ENCODE results near the gene TNPO2.
A peak's percentile ranks its signal among the peaks of the same experiment; 100 is the strongest.

TNPO2 gene

DNA sequence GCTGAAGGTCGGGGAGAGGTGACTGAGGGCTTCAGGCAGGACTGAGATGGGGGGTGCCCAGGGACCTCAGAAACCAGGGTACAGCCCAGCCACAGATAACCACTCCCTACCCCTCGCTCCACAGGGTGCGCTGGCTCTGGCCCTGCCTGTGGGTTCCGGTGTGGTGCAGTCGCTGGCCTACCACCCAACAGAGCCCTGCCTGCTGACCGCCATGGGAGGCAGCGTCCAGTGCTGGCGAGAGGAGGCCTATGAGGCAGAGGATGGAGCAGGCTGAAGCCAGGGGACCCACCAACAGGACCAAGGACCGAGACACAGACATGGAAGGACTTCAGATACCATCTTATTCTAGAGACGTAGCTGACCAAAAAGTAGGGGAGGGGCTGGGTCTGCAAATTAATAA, 48.3 kb downstream of the TNPO2 start:
- no peak for DNase-seq

DNA sequence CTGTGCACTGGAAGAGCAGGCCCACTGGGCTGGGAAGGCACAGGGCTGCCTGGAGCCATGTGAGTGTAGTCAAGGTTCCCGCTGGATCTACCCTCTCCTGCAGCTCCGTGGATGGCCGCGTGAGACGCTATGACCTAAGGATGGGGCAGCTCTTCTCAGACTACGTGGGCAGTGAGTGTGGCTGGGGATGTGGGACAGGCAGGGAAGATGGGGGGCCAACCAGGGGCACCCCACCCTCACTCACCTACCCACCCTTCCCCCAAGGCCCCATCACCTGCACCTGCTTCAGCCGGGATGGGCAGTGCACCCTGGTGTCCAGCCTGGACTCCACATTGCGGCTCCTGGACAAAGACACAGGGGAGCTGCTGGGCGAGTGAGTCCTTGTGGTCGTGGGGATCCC, 51.0 kb downstream of the TNPO2 start:
- no peak for DNase-seq

GRCh38 chr19:12670159-12670928, 53.4 kb downstream of the TNPO2 start:
- DNase-seq = no peak

DNA sequence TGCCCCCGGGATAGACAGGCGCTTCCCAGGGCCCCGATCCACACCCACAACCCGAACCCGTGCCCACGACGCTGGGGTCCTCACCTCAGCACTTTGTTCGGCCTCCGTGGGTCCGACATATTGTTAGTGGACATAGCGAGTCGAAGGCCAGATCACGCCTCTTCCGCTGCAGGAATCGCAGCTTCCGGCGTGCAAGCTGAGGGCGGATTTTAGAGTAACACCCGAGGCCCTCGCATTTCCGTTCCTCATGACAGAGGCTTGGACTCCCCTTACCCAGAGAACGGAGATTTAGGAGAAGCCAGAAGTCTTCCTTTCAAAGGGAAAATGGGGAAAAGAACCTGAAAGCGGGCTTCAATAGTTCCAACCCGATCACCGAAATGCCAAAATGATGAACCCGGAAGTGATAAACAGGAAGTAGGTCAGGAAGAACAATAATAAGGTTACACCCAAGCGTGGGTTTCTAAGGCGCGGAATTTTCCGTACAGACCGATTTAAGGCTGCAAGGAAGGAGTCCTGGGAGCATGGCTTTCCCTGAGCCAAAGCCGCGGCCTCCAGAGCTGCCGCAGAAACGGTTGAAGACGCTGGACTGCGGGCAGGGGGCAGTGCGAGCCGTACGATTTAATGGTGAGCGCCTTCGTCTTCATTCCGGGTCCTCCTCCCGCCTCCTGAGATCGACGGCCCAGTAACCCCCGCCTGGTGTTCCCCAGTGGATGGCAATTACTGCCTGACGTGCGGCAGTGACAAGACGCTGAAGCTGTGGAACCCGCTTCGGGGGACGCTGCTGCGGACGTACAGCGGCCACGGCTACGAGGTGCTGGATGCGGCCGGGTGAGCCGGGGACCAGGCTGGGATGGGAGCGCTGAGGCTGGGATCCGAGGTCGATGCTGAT, 54.2 kb downstream of the TNPO2 start:
- DNase-seq = peak; percentile 63 to 64

GRCh38 chr19:12668932-12669269, 54.8 kb downstream of the TNPO2 start:
- DNase-seq = peak; percentile 67 to 73

DNA sequence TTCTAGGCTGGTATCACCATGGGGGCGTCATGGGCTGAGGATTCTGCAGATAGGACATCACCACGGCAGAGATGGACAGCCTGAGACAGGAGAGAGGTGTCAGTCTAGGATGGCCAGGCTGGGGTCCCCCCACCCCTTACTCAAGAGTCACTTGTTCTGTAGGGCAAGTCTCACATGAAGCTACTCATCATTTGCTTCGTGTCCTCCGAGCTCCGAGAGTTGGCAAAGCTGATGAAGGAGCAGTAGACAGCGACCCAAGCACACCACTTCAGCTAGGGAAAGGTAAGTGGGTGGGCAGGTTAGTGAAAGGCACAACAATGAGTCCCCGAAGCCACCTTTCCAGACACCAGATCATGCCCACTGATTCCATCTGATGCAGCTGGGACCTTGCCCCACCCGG, 55.4 kb downstream of the TNPO2 start:
- no peak for DNase-seq

DNA sequence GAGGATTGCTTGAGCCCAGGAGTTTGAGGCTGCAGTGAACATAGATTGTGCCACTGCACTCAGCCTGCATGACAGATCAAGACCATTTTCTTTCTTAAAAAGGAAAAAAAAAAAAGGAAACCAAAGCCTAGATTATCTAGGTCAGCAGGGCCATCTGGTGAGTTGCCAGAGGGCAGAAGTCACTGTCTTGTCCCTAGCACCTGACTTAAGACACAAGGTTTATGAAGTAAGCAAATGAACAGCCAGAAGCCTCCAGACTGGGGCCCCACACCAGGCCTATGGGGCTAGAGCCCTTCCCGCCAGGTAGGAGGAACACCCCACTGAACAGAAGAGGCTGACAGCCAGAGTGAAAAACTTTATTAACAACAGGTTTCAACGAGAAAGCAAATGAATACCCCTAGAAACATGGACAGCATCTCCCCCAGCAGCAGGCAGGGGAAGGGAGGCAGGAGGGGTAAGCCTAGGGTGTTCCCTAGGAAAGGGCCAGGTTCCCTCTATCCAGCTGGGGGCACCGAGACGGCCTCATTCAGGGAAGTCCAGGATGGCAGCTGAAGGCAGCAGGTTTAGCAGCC, 55.9 kb downstream of the TNPO2 start:
- DNase-seq = no peak

DNA sequence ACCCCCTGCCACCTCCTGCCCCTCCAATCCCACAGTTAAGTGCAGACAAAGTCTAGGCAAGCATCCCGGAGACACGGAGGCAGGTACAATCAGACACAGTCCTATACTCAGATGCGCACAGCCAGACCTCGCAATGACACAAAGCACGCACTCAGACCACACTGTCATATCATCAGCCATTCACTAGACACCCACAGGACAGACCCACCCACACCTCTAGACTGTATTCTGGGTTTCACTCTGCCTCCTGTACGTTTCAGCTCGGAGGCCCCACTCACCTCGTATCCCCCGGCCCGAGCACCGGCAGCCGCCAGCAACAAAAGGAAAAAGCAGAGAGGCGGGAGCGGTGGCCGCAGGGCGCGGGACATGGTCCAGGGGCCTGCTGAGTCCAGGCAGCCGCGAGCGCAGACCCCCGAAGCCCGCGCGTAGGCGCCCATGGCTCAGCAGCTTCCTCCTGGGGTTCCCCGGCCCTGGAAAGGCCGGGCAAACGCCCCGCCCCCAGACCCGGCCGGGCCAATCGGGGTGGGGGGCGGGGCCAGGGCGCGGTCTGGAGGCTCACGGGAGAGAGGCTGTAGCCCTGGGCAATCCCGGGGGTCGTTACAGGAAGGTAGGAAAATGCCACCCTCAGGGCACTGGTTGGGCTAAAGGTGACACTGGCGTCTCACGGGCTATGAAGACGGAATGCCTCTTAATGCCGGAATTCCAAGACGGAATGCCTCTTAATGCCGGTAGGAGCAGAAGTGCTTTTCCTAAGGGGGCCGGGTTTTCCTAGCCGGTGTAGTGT, 57.3 kb downstream of the TNPO2 start, which contains the start of the genes MAN2B1 and WDR83:
Gene MAN2B1 (minus strand): TSS at position 478 of the 784 bp plus-strand sequence. CDS start 41 bp downstream, at position 437.
Gene WDR83 (plus strand): TSS at position 543 of the 784 bp plus-strand sequence. CDS start 2,984 bp downstream, outside the sequence.
- DNase-seq = peak; percentile 72 to 75

- DNase-seq = no peak
Observed at GRCh38 chr19:12665671-12666264, 58.0 kb downstream of the TNPO2 start.

DNA sequence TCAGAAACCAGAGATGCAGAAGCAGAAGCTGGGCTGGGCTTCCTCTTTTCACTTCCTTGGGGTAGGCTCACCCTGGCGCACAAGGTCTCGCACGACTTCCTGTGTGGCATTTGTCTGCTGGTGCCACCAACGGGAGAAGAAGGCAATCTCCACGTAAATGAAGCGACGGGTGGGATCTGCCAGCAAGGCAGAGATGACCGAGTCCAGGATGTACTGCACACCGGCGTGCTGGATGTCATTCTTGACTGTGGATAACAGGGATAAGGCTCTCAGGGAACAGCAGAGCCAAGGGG, 58.5 kb downstream of the TNPO2 start:
- peak; percentile 41 for DNase-seq

DNA sequence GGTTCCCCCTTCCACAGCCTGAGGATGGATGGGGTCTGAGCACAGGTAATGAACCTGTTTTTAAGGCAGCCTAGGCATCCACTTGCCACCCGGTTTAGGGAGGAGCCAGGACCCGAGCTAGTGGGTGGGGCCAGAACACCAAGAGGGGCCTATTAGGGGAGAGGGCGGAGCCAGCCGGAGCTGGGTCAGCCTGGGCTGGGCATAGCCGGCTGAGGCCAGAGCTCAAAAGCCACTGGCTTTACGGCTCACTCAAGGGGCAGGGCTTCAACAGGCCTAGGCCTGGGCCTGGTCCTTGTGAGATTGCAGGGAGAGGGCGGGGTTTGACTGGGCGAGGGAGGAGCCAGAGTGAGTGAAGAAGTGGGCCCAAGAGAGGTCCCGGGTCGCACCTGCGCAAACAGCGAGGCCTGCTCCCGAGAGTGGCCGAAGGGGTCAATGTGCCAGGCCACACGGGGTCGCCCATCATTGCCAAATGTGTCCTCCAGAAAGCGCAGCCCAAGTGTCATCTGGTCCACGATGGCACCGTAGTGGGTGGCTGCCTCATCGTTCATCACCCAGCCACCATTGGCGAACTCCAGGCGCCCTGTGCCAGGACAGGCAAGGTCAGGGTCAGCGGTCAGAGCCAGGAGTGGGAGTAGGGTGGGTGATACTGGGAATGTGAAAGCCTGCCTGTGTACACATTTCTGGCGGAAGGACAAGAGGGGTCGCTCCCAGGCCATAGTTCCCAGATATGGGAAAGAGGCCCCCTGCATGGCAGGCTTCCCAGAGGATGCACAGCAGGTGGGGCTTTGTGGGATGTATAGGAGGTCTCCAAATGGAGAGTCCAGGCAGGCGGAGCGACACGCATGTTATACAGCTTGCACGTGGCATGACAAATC, 59.1 kb downstream of the TNPO2 start:
- no peak for DNase-seq

DNA sequence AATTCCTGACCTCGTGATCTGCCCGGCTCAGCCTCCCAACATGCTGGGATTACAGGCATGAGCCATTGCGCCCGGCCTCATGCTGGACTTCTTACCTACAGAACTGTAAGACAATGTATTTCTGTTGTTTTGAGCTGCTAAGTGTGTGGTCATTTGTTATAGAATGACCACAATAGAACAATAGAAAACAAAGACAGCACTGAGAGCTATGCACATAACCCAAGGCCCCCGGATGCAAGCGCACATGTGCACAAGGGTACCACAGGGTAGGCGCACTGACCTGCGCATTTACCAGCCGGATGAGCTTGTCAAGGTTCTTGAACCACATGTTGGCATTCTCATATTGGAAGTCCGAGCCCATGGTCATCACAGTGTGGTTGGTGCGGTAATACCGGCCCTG, 62.8 kb downstream of the TNPO2 start:
- DNase-seq = no peak

DNA sequence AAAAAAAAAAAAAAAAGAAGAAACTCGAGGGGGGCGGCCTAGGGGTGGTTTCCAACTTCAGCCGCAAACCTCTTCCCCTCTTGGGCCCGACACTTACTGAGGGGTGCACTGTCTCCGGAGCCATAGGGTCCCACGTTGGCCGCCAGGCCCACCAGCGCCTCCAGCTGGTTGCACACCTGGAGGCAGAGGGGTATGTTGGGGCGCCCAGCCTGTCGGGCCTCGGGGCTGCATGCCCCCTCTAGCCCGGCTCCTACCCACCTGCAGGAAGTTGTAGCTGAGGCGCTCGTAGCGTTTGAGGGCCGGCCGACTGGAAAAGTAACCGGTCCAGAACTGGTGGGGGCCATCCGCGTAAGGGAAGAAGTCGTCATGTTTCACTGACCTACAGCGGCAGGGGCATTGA, 65.8 kb downstream of the TNPO2 start:
- no peak for DNase-seq

GRCh38 chr19:12656899-12657571, 66.7 kb downstream of the TNPO2 start:
- no peak for DNase-seq

GRCh38 chr19:12655546-12655945, 68.2 kb downstream of the TNPO2 start:
- no peak for DNase-seq

- DNase-seq = no peak
Observed at GRCh38 chr19:12652219-12652618, 71.5 kb downstream of the TNPO2 start.

DNA sequence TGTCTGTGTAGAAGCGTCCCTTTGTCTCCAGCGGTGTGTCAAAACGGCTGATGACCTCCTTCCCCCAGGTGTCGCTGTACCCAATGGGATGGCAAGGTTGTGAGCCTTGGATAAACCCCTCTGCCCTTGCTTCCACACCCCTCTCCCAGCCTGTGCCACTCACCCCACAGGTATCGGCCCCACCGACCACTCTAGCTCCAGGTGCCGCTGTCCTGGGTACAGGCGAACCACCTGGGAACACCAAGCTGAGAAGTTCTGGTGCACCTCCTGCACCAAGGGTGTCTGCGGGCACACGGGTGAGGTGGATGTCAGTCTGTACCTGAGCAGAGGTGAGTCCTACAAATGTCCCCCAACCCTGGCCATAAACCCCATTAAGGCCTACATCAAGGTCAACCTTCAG, 73.8 kb downstream of the TNPO2 start:
- no peak for DNase-seq

Measured in activated CD4-positive, alpha-beta T cell treated with anti-CD3 and anti-CD28 coated beads, Interleukin-2, amount 50 U/mL, for 4 hours (primary cell).